Measurements from ENCODE around the gene GLMP. TPM values are rescaled to one million over a fixed set of nuclear protein-coding genes. Genes with fewer than 3 reads are reported as not detected.

GLMP gene
- total RNA-seq, 1 experiment from 2014 or later = 60.3 TPM

DNA sequence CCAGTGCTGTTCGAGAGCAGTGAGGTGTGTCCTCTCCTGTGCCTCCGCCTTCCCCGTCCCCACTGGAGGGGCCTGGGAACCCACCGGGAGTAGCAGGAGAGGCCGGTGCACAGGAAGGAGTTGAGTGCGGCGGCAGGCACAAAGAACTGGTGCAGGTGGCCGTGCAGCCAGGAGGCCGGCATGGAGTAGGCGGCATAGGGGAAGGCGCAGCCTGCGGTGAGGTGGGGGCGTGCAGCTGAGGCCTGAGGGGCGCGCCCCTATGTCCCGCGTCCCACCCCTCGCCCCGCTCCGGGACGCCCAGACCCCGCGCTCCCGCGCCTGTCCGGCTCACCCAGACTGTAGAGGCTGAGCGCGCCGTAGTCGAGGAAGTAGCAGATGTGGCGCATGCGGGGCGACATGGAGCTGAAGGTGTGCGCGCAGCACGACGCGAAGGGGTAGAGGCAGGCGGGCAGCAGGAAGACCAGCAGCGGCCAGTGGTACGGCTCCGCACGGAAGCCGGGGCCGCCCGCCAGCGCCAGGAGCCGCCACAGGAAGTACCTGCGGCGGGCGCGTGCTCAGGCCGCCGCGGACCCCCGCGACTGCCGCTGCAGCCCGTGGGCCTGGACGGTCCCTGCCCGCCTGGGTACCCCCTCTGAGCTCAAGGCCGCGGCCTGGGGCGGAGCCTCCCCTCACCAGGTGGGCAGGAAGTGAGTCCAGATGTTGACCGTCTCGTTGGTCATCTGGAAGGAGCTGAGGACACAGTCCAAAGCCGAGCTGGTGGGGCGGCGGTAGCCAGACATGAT is 49.8 kb downstream of the GLMP start (continued):
- peak; percentile 41; the same call in 1 of the 2 replicates for TF ChIP-seq ZBTB21 (CRISPR knock-in tag; IDR thresholded peaks at IDR 0.05; ENCODE audit: borderline replicate concordance)
- TF ChIP-seq, protein P1, sequence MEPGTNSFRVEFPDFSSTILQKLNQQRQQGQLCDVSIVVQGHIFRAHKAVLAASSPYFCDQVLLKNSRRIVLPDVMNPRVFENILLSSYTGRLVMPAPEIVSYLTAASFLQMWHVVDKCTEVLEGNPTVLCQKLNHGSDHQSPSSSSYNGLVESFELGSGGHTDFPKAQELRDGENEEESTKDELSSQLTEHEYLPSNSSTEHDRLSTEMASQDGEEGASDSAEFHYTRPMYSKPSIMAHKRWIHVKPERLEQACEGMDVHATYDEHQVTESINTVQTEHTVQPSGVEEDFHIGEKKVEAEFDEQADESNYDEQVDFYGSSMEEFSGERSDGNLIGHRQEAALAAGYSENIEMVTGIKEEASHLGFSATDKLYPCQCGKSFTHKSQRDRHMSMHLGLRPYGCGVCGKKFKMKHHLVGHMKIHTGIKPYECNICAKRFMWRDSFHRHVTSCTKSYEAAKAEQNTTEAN (CRISPR knock-in tag; IDR thresholded peaks at IDR 0.05) = no peak
- TF ChIP-seq, protein P2, sequence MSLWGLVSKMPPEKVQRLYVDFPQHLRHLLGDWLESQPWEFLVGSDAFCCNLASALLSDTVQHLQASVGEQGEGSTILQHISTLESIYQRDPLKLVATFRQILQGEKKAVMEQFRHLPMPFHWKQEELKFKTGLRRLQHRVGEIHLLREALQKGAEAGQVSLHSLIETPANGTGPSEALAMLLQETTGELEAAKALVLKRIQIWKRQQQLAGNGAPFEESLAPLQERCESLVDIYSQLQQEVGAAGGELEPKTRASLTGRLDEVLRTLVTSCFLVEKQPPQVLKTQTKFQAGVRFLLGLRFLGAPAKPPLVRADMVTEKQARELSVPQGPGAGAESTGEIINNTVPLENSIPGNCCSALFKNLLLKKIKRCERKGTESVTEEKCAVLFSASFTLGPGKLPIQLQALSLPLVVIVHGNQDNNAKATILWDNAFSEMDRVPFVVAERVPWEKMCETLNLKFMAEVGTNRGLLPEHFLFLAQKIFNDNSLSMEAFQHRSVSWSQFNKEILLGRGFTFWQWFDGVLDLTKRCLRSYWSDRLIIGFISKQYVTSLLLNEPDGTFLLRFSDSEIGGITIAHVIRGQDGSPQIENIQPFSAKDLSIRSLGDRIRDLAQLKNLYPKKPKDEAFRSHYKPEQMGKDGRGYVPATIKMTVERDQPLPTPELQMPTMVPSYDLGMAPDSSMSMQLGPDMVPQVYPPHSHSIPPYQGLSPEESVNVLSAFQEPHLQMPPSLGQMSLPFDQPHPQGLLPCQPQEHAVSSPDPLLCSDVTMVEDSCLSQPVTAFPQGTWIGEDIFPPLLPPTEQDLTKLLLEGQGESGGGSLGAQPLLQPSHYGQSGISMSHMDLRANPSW (CRISPR knock-in tag; conservative IDR thresholded peaks at IDR 0.05; ENCODE audit: low read depth) = no peak
- TF ChIP-seq SOX15 (CRISPR knock-in tag; IDR thresholded peaks at IDR 0.05) = no peak
- TF ChIP-seq, protein P3, sequence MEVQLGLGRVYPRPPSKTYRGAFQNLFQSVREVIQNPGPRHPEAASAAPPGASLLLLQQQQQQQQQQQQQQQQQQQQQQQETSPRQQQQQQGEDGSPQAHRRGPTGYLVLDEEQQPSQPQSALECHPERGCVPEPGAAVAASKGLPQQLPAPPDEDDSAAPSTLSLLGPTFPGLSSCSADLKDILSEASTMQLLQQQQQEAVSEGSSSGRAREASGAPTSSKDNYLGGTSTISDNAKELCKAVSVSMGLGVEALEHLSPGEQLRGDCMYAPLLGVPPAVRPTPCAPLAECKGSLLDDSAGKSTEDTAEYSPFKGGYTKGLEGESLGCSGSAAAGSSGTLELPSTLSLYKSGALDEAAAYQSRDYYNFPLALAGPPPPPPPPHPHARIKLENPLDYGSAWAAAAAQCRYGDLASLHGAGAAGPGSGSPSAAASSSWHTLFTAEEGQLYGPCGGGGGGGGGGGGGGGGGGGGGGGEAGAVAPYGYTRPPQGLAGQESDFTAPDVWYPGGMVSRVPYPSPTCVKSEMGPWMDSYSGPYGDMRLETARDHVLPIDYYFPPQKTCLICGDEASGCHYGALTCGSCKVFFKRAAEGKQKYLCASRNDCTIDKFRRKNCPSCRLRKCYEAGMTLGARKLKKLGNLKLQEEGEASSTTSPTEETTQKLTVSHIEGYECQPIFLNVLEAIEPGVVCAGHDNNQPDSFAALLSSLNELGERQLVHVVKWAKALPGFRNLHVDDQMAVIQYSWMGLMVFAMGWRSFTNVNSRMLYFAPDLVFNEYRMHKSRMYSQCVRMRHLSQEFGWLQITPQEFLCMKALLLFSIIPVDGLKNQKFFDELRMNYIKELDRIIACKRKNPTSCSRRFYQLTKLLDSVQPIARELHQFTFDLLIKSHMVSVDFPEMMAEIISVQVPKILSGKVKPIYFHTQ (CRISPR knock-in tag; IDR thresholded peaks at IDR 0.05) = no peak
- no peak for TF ChIP-seq FOXJ3 (CRISPR knock-in tag; IDR thresholded peaks at IDR 0.05; ENCODE audit: borderline replicate concordance)
- TF ChIP-seq, protein P4, sequence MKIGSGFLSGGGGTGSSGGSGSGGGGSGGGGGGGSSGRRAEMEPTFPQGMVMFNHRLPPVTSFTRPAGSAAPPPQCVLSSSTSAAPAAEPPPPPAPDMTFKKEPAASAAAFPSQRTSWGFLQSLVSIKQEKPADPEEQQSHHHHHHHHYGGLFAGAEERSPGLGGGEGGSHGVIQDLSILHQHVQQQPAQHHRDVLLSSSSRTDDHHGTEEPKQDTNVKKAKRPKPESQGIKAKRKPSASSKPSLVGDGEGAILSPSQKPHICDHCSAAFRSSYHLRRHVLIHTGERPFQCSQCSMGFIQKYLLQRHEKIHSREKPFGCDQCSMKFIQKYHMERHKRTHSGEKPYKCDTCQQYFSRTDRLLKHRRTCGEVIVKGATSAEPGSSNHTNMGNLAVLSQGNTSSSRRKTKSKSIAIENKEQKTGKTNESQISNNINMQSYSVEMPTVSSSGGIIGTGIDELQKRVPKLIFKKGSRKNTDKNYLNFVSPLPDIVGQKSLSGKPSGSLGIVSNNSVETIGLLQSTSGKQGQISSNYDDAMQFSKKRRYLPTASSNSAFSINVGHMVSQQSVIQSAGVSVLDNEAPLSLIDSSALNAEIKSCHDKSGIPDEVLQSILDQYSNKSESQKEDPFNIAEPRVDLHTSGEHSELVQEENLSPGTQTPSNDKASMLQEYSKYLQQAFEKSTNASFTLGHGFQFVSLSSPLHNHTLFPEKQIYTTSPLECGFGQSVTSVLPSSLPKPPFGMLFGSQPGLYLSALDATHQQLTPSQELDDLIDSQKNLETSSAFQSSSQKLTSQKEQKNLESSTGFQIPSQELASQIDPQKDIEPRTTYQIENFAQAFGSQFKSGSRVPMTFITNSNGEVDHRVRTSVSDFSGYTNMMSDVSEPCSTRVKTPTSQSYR (CRISPR knock-in tag; IDR thresholded peaks at IDR 0.05) = peak; percentile 72
- TF ChIP-seq HMGA2 (CRISPR knock-in tag; IDR thresholded peaks at IDR 0.05) = no peak
- TF ChIP-seq, protein P5, sequence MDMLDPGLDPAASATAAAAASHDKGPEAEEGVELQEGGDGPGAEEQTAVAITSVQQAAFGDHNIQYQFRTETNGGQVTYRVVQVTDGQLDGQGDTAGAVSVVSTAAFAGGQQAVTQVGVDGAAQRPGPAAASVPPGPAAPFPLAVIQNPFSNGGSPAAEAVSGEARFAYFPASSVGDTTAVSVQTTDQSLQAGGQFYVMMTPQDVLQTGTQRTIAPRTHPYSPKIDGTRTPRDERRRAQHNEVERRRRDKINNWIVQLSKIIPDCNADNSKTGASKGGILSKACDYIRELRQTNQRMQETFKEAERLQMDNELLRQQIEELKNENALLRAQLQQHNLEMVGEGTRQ (CRISPR knock-in tag; IDR thresholded peaks at IDR 0.05) = no peak
- TF ChIP-seq, protein P6, sequence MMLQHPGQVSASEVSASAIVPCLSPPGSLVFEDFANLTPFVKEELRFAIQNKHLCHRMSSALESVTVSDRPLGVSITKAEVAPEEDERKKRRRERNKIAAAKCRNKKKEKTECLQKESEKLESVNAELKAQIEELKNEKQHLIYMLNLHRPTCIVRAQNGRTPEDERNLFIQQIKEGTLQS (CRISPR knock-in tag; conservative IDR thresholded peaks at IDR 0.05) = no peak
- TF ChIP-seq, protein P7, sequence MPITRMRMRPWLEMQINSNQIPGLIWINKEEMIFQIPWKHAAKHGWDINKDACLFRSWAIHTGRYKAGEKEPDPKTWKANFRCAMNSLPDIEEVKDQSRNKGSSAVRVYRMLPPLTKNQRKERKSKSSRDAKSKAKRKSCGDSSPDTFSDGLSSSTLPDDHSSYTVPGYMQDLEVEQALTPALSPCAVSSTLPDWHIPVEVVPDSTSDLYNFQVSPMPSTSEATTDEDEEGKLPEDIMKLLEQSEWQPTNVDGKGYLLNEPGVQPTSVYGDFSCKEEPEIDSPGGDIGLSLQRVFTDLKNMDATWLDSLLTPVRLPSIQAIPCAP (CRISPR knock-in tag; IDR thresholded peaks at IDR 0.05) = no peak
- peak; percentile 64; the same call in 1 of the 2 replicates for TF ChIP-seq JUN (CRISPR knock-in tag; IDR thresholded peaks at IDR 0.05)
- TF ChIP-seq ZNF138 (CRISPR knock-in tag; conservative IDR thresholded peaks at IDR 0.05) = peak; percentile 83; the same call in 1 of the 2 replicates
- TF ChIP-seq FOXK1 (CRISPR knock-in tag; IDR thresholded peaks at IDR 0.05) = peak; percentile 49; the same call in 1 of the 2 replicates
- TF ChIP-seq, protein P8, sequence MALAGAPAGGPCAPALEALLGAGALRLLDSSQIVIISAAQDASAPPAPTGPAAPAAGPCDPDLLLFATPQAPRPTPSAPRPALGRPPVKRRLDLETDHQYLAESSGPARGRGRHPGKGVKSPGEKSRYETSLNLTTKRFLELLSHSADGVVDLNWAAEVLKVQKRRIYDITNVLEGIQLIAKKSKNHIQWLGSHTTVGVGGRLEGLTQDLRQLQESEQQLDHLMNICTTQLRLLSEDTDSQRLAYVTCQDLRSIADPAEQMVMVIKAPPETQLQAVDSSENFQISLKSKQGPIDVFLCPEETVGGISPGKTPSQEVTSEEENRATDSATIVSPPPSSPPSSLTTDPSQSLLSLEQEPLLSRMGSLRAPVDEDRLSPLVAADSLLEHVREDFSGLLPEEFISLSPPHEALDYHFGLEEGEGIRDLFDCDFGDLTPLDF (CRISPR knock-in tag; IDR thresholded peaks at IDR 0.05) = no peak
- no peak for TF ChIP-seq GRHL2 (CRISPR knock-in tag; IDR thresholded peaks at IDR 0.05; ENCODE audit: insufficient replicate concordance, severe bottlenecking)
- TF ChIP-seq, protein P9, sequence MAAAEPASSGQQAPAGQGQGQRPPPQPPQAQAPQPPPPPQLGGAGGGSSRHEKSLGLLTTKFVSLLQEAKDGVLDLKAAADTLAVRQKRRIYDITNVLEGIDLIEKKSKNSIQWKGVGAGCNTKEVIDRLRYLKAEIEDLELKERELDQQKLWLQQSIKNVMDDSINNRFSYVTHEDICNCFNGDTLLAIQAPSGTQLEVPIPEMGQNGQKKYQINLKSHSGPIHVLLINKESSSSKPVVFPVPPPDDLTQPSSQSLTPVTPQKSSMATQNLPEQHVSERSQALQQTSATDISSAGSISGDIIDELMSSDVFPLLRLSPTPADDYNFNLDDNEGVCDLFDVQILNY (CRISPR knock-in tag; IDR thresholded peaks at IDR 0.05) = 0 out of 2 replicates have a peak, but pooled peaks have one; percentile 77
- TF ChIP-seq, protein P10, sequence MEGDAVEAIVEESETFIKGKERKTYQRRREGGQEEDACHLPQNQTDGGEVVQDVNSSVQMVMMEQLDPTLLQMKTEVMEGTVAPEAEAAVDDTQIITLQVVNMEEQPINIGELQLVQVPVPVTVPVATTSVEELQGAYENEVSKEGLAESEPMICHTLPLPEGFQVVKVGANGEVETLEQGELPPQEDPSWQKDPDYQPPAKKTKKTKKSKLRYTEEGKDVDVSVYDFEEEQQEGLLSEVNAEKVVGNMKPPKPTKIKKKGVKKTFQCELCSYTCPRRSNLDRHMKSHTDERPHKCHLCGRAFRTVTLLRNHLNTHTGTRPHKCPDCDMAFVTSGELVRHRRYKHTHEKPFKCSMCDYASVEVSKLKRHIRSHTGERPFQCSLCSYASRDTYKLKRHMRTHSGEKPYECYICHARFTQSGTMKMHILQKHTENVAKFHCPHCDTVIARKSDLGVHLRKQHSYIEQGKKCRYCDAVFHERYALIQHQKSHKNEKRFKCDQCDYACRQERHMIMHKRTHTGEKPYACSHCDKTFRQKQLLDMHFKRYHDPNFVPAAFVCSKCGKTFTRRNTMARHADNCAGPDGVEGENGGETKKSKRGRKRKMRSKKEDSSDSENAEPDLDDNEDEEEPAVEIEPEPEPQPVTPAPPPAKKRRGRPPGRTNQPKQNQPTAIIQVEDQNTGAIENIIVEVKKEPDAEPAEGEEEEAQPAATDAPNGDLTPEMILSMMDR (IDR thresholded peaks at IDR 0.05) = no peak
- TF ChIP-seq PRRX2 (CRISPR knock-in tag; IDR thresholded peaks at IDR 0.05) = no peak; the same call in 1 of the 2 replicates
- no peak for TF ChIP-seq ZNF232 (CRISPR knock-in tag; IDR thresholded peaks at IDR 0.05)
- TF ChIP-seq ZNF121 (CRISPR knock-in tag; IDR thresholded peaks at IDR 0.05) = no peak
